NCI-H345 treated with DMSO at 0.1 percent for 48 hours (cell line): ENCODE data around the gene KCNJ4.

Experiments used
- DNase-seq: peaks from one replicate; lab custom pipeline; 2025; ENCODE audit not compliant: unreplicated experiment; lab: John Stamatoyannopoulos, UW

Gene KCNJ4

DNA sequence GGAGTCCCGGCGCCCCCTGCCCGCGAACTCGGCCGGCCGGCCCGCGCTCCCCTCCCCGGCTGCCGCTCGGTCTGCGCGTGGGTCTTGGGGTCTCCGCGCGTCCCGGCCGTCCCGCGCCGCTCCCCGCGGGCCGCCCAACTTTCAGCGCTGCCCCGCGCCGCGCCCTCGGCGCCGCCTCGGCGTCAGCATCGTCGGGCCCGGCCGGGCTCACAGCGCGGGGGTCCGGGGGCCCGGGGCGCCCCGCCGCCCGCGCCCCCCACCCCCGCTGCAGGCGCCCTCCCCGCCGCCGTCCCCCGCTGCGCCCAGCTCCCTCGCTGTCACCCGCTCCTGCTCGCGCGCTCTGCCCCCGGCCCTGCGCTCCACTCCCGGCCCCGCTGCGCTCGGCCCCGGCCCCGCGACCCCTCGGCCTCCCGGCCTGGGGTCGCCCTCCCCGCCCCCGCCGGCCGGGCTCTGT, at the start of gene KCNJ4:
TSS of gene KCNJ4 (minus strand) at position 124 of the 454 bp plus-strand sequence. CDS start 27,067 bp downstream, outside the sequence.
- no peak for DNase-seq

DNA sequence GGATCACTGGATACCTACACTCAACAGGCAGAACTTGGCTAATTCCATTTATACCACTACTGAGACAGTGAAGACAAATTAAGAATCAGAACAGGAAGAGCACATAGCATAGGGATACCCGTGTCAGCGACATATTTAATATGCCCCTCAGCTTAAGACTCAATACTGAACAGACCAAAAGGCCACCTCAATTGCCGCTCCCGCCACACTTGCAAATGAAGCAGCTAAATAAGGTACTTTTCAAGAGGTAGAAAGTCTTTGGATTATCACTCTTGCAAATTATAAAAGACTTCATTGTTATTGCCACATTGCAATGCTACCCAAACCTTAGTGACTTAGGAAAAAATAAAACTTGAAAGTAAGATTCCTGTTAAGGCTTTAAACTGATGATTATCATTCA, 48.0 kb upstream of the KCNJ4 start:
- DNase-seq: no peak

DNA sequence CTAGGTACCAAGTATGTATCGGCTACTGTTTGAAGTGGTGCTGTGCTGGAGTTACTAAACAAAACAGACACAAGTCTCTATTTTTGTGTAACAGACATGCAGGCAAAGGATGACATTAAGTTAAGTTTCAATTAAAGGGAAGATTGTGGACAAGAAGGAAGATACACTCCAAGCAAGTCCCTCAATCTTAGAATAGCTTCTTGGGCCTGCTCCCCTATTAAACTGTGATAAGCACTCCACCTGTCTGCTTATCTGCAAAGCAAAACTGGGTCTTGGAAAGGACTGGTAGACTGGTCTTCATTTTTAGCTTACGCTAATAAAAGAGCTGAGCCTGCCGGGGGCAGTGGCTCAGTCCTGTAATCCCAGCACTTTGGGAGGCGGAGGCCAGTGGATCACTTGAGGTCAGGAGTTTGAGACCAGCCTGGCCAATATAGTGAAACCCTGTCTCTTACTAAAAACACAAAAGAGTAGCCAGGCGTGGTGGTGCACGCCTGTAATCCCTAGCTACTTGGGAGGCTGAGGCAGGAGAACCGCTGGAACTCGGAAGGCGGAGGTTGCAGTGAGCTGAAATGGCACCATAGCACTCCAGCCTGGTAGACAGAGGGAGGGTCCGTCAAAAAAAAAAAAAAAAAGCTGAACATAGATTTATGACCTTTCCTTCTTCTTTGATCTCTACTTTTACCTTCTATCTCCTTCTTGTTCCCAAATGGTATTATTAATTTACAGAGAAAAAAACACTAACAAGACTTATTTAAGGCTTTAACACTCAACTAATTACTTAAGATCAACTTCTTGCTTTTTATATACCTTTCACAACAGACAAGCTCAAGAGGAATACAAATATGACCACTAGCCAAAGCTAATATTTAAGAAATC, 47.0 kb upstream of the KCNJ4 start:
- no peak for DNase-seq

DNA sequence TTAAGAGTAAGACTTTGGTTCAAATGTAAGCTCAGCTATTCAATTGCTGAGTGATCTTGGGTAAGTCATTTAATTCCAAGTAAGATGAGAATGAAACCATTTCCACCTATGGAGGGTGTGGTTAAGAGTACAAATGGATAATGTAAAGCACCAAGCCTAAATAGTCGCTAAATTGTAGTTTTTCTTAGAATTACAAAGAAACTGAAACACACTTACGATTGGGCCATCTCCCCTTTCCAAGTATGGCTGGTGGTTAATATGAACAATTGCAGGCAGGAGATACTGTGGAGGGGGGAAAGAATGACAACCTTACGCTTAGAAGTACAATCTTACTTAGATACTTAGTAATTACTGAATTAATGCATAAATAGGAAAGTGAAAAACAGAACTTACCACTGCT, 42.9 kb upstream of the KCNJ4 start:
- no peak for DNase-seq

DNA sequence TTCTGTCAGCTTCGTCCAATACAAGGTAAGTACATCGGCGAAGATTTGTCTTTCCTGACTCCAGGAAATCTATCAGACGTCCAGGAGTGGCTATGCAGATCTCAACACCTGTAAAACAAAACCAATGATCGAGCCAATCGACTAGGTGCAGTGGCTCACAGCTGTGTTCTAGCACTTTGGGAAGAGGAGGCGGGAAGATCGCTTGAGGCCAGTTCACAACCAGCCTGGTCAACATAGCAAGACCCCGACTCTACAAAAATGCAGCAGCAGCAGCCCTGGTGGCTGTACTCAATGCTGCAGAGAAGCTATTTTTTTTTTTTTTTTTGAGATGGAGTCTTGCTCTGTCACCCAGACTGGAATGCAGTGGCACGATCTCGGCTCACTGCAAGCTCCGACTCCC, 39.9 kb upstream of the KCNJ4 start:
- DNase-seq: no peak

DNA sequence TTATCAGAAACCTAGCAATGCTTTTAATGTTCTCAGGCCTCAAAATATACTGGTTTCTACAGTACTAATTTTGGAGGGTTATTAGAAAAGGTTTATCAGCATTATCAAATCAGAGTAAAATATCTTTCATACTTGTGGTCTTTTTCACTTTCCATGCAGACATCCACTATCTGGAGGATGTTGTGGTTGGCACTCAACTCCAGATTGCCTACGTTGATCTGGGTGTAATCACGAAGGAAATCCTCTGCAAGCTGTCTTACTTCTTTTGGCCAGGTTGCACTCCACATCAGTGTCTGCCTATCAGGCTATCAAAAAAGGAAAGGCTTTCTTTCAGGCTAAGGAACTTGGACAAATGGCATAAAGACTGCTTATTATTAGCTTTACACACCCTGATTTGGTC, 39.5 kb upstream of the KCNJ4 start:
- no peak for DNase-seq

DNA sequence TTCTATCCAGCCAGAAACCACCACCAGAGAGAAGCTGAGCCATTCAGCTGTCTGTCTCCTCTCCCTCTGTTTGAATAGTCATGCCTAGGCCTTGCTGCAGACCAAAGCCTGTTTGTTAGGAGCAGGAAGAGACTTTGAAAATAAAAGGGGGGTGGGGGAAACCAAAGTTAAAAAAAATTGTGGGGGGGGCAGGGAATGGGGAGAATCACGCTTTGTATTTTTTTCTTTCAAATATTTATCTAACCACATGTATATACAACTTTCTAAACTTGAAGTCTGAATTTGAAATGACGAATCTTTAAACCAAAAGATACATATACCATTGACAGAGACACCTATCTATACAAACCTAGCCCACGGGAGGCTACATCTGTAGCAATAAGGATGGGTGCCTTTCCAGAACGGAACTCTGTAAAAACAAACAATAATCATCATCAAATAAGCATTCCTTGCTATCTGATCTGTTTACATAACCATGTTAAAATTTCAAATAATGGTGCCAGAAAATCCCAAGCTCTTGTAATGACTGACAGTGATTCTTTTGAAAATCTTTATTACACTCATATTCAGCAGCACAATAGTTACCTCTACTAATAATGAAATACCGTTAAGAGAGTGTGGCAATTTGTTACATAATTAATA, 36.8 kb upstream of the KCNJ4 start:
- DNase-seq: no peak

DNA sequence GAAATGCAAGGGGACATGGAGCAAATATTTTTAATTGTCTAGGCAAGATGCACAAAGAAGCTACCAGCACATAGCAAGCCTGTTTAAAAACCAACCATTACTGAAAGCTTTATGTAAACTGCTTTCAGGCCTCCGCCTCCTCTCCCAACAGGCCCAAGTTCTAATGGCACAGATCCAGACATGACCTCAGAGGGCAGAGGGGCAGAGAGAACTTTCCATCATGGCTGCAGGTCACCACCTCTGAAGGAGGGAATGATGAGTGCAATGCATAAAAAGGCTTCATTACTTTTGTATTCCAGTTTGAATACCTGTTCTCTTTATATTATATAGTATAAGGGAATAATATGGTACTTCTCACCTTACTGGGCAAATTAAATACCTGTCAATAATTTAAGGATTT, 35.9 kb upstream of the KCNJ4 start:
- DNase-seq: no peak

DNA sequence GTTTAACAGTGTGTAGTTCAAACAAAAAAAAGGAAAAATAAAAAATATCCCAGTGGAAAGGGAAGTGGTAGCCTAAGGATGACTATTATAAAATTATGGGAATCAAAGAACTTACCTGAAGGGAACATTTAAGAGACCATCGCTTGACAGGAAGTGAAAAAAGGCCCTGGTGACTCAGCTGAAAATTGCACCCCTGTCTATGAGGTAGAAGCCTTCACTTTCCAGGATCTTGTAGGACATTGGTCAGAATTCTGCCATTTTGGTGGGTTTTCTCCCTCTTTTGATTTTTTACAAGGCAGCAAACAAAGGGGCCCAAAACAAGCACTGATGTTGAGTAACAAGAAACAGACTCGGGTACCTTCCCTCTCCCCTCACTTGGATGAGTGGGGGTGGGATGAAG, 35.5 kb upstream of the KCNJ4 start:
- DNase-seq: no peak

DNA sequence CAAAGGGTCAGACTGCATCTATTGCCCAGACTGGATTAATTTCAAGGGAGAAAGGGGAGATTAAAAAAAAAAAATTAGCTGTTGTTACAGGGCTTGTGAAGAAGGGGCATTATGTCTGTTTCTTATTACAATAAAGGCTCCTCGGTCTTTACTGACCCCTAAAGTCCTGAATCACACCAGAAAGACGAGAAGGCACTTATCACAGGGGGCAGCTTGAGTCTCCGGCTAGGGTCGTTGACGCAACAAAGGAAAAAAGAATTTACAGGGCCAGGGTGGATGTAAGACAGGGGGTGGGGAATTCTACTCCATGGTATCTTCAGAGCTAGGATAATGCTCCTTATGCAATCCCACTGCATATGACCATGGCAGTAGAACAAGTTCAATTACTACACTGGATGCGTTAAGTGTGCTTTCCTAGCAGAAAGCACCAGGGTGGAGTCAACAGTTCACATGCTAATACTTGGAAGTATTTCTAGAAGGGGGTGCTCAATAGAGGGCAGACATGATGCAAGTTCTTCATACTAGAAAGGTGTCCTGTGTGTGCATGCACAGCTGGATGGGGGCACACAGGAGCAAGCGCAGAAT, 34.7 kb upstream of the KCNJ4 start:
- DNase-seq: no peak

DNA sequence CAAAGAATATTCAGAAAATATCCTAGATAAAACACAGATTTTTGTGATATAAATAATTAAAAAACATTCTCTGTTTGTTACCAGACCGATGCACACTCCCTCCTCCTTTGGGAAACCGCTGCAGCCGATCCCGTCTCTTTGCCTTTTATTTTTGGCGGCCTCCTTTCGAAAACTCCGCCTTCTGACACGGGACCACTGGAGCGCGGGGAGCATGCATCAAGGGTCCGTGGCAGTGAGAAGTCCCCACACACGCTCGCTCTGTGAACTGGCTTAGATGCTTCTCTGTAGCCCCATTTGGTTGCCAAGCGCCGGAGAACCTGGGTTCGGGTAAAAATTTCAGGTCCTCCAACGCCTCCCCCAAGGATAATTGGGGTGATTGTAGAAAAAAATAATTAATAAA, 34.1 kb upstream of the KCNJ4 start:
- no peak for DNase-seq

DNA sequence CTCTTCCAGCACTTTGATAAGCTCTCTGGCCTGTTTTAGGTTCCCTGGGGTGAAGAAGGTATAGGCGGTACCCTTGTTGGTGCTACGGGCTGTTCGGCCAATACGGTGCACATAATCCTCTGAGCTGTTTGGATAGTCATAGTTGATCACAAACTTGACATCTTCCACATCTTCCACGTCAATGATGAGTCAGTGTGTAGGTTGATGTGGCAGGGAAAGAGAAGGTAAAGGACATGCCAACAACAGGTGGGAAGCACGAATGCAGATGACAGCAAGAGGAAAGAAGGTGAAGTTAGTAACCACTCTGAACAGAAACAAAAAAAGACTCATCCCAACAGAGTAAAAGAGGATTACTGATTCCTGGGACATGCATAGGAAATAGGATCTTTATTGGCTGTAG, 32.9 kb upstream of the KCNJ4 start:
- no peak for DNase-seq

DNA sequence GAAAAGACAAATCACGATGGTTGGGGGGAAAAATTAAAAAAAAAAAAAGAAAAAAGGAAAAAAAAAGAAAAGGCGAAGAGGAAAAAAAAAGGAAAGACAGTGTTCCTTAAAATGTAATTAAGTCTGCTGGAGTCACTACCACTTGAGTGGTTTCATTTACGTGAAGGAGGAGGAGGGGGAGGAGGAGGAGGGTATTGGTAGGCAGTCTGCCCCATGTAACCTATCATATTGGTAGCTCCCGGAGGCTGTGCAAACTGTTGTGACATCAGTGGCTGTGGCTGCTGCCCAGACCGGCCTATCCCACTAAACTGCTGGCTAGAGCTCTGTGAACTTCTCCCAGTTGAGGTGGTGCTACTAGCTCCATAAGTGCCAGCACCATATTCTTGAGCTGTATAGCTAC, 30.8 kb upstream of the KCNJ4 start:
- DNase-seq: no peak

DNA sequence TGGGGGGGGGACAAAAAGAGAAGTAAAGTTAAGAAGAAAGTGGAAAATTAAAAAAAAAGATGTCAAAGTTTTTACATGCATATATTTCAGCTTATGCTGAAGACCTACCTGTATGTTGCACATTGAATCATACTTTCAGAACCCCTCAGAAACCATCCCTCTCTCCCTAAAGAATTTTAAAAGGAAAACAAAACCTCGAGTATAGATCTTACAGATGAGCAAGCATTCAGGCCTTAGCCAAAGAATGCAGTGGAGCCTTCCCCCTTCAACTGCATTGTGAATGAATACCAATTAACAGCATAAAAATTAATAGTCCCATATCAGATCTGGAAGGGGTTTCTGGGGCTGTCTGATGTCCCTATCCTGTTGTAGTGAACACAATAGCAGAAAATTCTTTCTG, 29.2 kb upstream of the KCNJ4 start:
- no peak for DNase-seq

DNA sequence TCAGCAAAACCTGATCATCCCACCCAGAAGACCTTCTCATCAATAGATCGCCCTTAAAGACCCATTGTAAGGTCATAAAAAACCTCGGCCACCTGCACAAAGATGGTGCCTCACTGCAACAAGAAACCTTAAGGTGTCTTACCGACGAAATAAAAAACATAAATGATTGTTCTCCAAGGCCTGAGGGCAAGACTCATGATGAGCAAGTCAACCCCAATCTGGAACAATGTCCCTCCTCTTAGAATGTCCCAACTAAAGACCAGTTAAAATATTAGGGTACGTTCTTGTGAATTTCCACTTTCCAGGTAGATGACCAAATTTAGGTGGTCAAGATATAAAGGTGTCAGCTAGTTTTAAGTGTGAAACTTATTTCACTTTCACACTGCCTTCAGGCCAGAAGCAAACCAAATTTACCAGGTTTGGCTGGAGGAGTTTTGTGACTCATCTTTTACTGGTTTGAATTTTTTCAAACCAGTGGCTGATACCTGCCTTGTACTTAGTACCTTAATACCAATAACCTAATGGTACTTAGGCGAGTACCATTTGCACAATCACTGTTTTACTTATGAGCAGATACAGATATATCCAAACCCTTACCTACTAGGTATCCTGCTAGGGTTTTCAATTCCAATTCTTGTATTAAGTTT, 27.8 kb upstream of the KCNJ4 start:
- DNase-seq: no peak

DNA sequence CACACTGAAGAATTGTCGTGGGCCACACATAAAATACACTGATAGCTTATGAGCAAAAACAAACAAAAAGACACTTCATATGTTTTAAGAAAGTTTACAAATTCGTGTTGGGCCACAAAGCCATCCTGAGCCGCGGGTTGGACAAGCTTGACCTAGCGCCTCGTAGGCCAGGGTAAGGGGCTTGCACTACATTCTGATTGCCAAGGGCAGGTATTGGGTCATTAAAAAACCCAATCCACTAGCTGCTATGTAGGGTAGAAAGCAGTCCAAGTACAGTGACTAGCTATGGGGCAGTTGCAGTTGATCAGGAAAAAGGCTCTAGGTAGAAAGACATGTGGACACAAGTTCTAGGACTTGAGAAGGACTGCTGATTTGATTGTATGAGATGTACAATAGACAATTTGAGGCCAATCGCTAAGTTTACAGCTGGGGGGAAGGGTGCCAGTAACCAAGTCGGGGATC, 26.9 kb upstream of the KCNJ4 start:
- DNase-seq: no peak

DNA sequence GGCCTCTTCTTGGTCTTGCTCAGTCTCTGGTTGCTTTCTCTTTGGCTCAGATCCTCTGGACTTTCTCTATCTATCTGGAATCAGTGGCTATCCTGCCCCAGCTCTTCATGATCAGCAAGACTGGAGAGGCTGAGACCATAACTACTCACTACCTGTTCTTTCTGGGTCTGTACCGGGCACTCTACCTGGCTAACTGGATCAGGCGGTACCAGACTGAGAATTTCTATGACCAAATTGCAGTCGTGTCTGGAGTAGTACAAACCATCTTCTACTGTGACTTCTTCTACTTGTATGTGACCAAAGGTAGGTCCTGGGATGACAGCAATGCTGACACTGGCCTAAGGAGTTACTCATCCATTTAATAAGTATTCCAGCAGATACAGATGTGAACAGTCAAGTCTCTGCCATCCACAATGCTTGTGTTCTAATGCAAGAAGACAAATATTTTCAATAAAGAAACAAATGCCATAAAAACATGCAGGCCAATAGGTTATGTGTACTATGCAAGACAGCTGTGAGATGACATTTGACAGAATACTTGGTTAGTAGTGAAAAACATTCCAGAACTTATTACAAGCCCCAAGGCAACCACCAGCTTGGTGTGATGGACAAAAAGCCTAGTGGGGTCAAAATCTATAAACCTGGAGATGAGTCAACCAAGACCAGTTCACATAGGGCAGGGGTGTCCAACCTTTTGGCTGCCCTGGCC, 26.3 kb upstream of the KCNJ4 start:
- no peak for DNase-seq

DNA sequence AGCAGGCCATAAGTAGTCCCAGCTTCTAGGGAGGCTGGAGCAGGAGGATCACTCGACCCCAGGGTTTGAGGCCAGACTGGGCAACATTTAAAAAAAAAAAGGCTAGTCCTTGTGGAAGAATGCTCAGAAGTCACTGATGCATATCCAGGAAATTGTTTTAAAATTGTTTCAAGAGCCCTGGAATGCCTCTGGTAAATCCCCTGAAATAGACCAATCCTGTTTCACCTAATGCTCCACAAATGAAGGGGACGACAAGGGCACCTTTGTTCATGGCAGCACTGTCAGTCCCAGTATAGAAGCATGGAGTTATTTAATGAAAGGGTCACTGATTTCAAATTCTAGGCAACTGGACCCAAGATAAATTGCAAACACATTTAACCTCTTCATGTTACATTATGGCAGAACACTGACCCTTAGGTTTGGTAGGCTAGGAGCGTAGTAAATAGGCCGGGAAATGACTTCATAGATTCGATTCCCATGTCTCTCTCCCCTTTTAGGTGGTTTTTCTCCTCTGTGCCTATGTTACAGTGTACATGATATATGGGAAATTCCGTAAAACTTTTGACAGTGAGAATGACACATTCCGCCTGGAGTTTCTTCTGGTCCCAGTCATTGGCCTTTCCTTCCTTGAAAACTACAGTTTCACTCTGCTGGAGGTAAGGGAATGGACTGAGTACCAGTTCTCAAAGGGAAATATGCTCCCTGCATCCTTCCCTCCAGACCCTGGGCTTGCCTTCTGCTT, 24.3 kb upstream of the KCNJ4 start:
- DNase-seq: no peak

DNA sequence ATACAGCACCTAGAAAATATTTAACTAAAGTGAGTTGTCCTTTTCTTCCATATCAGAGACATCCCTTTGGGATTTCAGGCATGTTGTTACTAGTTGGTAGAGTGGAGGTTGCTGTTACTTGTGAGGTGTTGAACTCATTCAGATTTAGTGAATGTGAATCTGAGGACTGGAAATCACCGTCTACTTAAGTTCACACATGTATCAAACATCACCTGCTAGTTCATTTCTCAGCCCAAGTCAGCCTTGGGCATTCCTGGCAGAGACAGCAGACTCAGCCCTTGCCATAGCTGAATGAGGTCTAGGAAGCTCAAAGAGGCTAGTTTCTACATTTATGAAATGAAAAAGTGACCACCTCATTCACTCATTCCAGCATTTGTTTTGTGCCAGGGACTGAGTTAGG, 22.6 kb upstream of the KCNJ4 start:
- DNase-seq: no peak

DNA sequence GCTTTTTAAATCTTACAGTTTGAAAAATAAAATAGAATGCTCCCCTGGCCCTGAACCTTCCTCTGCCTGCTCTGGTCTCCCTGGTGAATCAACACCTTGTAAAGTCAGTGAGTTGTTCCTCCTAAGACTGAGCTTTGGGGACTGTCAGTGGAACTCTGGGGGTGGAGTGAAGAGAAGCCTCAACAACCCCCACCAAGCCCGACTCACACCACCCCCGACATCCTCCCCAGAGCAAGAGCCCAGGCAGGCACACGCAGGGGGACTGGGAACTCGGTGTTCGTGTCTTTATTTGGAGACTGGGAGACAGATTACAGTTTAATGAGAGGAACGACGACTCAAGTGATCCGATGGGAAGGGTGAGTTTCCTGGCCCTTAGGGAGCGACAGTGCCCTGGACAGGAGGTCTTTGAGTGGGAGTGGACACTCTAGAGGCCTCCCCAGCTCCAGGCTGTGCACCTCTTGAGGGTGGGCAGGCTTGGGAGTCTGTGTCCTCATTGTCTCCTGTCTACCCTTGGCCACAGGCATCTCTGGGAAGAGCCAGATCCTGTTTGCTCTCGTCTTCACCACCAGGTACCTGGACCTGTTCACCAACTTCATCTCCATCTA, 19.1 kb upstream of the KCNJ4 start:
- no peak for DNase-seq
